WTC11 (cell line): ENCODE measurements around the gene RETREG1. TPM values are rescaled to one million over a fixed set of nuclear protein-coding genes. Genes with fewer than 3 reads are reported as not detected.
"Not testable (repeated sequence)": the region's sequence is repeated elsewhere in the genome, so short reads cannot be mapped to it uniquely, and the experiment has no call there.

Source experiments
- ATAC-seq: fragments of 200-7000 bp; cut with Tn5 transposase; 2 replicates; pipeline ENCODE4 v1.10.0; 2021; ENCODE audit warnings: mild to moderate bottlenecking, moderate library complexity
- CTCF ChIA-PET: fragments of 300-600 bp; sonication (Branson Sonifier 250); formaldehyde crosslinking; loops from one replicate; lab custom pipeline; 2021; ENCODE audit warnings: antibody characterized with exemption; lab: Charles Lee
- POLR2A ChIA-PET: fragments of 350-600 bp; sonication (Branson Sonifier 250); formaldehyde crosslinking; loops from one replicate; lab custom pipeline; 2021; ENCODE audit warnings: antibody characterized with exemption; lab: Charles Lee
- DNase-seq: peaks from one replicate; pipeline ENCODE4 v3.0.0; 2021; ENCODE audit warnings: low spot score
- H3K27ac Mint-ChIP-seq: 2 replicates; pipeline ENCODE4 v1.8.0; 2021; ENCODE audit warnings: mixed read lengths
- H3K27me3 Mint-ChIP-seq: 2 replicates; pipeline ENCODE4 v1.8.0; 2021; ENCODE audit warnings: low read depth, mild to moderate bottlenecking, moderate library complexity, mixed read lengths
- H3K36me3 Mint-ChIP-seq: 2 replicates; pipeline ENCODE4 v1.8.0; 2021; ENCODE audit warnings: mixed read lengths
- H3K4me1 Mint-ChIP-seq: 2 replicates; pipeline ENCODE4 v1.8.0; 2022; ENCODE audit warnings: mixed read lengths
- H3K4me3 Mint-ChIP-seq: 2 replicates; pipeline ENCODE4 v1.8.0; 2021; ENCODE audit warnings: mild to moderate bottlenecking, moderate library complexity, mixed read lengths
- H3K9me3 Mint-ChIP-seq: 2 replicates; pipeline ENCODE4 v1.8.0; 2021; ENCODE audit warnings: mixed read lengths
- ESRRA ChIP-seq: sonication (generic); formaldehyde crosslinking; IDR thresholded peaks from 2 replicates; pipeline ENCODE4 v1.8.1; 2022; ENCODE audit warnings: mild to moderate bottlenecking, missing genetic modification reagents, borderline replicate concordance
- ETV6 ChIP-seq: sonication (generic); formaldehyde crosslinking; IDR thresholded peaks from 2 replicates; pipeline ENCODE4 v1.8.1; 2022; ENCODE audit warnings: mild to moderate bottlenecking, missing genetic modification reagents
- FOXJ3 ChIP-seq: sonication (generic); formaldehyde crosslinking; IDR thresholded peaks from 2 replicates; pipeline ENCODE4 v1.9.0; 2021; ENCODE audit warnings: missing genetic modification reagents, mild to moderate bottlenecking, borderline replicate concordance
- GRHL2 ChIP-seq: fragments of 250-450 bp; sonication (Bioruptor Pico); IDR thresholded peaks from 2 replicates; pipeline ENCODE4 v1.8.0; 2022; ENCODE audit warnings: mild to moderate bottlenecking, moderate library complexity; ENCODE audit not compliant: insufficient replicate concordance, severe bottlenecking
- JAZF1 ChIP-seq: fragments of 250-450 bp; sonication (Bioruptor Pico); IDR thresholded peaks from 2 replicates; pipeline ENCODE4 v1.9.0; 2021; ENCODE audit warnings: moderate library complexity, mild to moderate bottlenecking, inconsistent platforms
- JUN ChIP-seq: sonication (generic); formaldehyde crosslinking; IDR thresholded peaks from 2 replicates; pipeline ENCODE4 v1.8.0; 2023; ENCODE audit warnings: mild to moderate bottlenecking, missing genetic modification reagents
- KAT7 ChIP-seq: sonication (generic); formaldehyde crosslinking; IDR thresholded peaks from 2 replicates; pipeline ENCODE4 v1.8.1; 2023; ENCODE audit warnings: missing genetic modification reagents, mild to moderate bottlenecking, borderline replicate concordance
- NFATC4 ChIP-seq: fragments of 250-450 bp; sonication (Bioruptor Pico); IDR thresholded peaks from 2 replicates; pipeline ENCODE4 v1.9.0; 2021; ENCODE audit warnings: mild to moderate bottlenecking
- TEAD1 ChIP-seq: sonication (generic); formaldehyde crosslinking; IDR thresholded peaks from 2 replicates; pipeline ENCODE4 v1.8.0; 2022; ENCODE audit warnings: mild to moderate bottlenecking, missing genetic modification reagents
- ZNF232 ChIP-seq: sonication (generic); formaldehyde crosslinking; IDR thresholded peaks from 2 replicates; pipeline ENCODE4 v1.8.0; 2022; ENCODE audit warnings: mild to moderate bottlenecking, missing genetic modification reagents
- ZNF317 ChIP-seq: sonication (generic); formaldehyde crosslinking; IDR thresholded peaks from 2 replicates; pipeline ENCODE4 v1.8.1; 2023; ENCODE audit warnings: low read depth, mild to moderate bottlenecking, moderate library complexity, missing genetic modification reagents, borderline replicate concordance
- total RNA-seq: library from RNA; stranded (reverse); gene quantifications from 3 replicates; pipeline ENCODE4 v1.2.3, GENCODE V29; 2021
- TF ChIP-seq, protein P1 (sequence below): sonication (generic); formaldehyde crosslinking; IDR thresholded peaks from 2 replicates; pipeline ENCODE4 v1.8.0; 2022; ENCODE audit warnings: mild to moderate bottlenecking, missing genetic modification reagents

RETREG1 gene
- total RNA-seq, 1 experiment from 2014 or later: 2.2 TPM

DNA sequence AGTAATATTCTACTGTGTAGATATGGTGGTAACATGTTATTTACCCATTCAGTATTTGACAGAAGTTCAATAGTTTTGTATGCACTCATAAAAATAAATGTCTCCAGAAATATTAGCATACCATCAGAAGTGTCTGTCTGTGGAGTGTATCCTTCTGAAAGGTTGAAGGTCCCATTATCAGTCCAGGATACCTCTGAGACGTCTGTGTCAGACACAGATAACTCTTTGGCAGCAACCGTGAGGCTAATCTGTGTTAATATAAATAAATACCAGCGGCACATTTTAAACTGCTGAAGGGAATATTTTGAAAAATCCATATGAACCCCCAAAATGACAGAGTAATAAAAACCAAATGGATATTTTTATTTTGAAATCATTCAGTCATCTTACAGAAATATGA, 139.3 kb downstream of the RETREG1 start:
- ChIA-PET POLR2A (no interaction called here), CTCF (interaction anchor here (1.2 to 1.4 kb wide), 2 partner anchors 75 to 317 kb away, joined by 3 read pairs; no protein-coding TSS in a partner anchor)
- DNase-seq (no peak), ATAC-seq (no peak)
- H3K27me3 Mint-ChIP-seq: no peaks in the 10 kb centered on the region
- TF ChIP-seq, protein P1, sequence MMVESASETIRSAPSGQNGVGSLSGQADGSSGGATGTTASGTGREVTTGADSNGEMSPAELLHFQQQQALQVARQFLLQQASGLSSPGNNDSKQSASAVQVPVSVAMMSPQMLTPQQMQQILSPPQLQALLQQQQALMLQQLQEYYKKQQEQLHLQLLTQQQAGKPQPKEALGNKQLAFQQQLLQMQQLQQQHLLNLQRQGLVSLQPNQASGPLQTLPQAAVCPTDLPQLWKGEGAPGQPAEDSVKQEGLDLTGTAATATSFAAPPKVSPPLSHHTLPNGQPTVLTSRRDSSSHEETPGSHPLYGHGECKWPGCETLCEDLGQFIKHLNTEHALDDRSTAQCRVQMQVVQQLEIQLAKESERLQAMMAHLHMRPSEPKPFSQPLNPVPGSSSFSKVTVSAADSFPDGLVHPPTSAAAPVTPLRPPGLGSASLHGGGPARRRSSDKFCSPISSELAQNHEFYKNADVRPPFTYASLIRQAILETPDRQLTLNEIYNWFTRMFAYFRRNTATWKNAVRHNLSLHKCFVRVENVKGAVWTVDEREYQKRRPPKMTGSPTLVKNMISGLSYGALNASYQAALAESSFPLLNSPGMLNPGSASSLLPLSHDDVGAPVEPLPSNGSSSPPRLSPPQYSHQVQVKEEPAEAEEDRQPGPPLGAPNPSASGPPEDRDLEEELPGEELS (CRISPR knock-in tag): no peak
- no peak for TF ChIP-seq JUN (CRISPR knock-in tag)
- no peak for TF ChIP-seq ZNF232
- no peak for TF ChIP-seq GRHL2 (CRISPR knock-in tag)
- TF ChIP-seq FOXJ3 (CRISPR knock-in tag): no peak
- peaks cover 21% of the 10 kb centered on the region for H3K9me3 Mint-ChIP-seq
- H3K27ac Mint-ChIP-seq: no peak overlapping the region
- H3K4me1 Mint-ChIP-seq: no peaks in the 10 kb centered on the region
- H3K4me3 Mint-ChIP-seq: no peak overlapping the region
- H3K36me3 Mint-ChIP-seq: no peaks in the 10 kb centered on the region

DNA sequence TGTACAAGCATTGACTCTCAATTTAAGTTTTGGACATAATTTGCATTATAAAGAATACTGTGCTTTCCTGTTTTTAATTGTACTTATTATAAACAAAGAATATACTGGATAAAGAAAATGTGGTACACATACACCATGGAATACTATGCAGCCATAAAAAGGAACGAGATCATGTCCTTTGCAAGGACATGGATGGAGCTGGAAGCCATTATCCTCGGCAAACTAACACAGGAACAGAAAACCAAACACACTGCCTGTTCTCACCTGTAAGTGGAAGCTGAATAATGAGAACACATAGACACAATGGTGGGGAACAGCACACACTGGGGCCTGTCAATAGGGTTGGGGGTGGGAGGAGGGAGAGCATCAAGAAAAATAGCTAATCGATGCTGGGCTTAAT, 140.4 kb downstream of the RETREG1 start:
- DNase-seq, ATAC-seq, H3K4me3 Mint-ChIP-seq, CTCF ChIA-PET, H3K36me3 Mint-ChIP-seq, H3K27ac Mint-ChIP-seq, H3K27me3 Mint-ChIP-seq, POLR2A ChIA-PET, H3K4me1 Mint-ChIP-seq: not testable (repeated sequence)
- peaks cover 21% of the 10 kb centered on the region for H3K9me3 Mint-ChIP-seq

- ATAC-seq: no peak
- Mint-ChIP-seq H3K4me1 (peaks cover 13% of the 10 kb centered on the region), H3K9me3 (0 out of 2 replicates have a peak, but pooled peaks cover 4% of the 10 kb centered on the region), H3K27ac (no peak overlapping the region), H3K36me3 (no peaks in the 10 kb centered on the region), H3K27me3 (no peaks in the 10 kb centered on the region), H3K4me3 (no peak overlapping the region)
- POLR2A ChIA-PET: no interaction called here
- DNase-seq: no peak
- CTCF ChIA-PET: interaction anchor here (1.4 kb wide), 1 partner anchor 81 kb away, joined by 4 read pairs; no protein-coding TSS in a partner anchor
- TF ChIP-seq ZNF317 (CRISPR knock-in tag) (no peak), ETV6 (CRISPR knock-in tag) (no peak), ESRRA (CRISPR knock-in tag) (no peak), TEAD1 (CRISPR knock-in tag) (no peak), KAT7 (CRISPR knock-in tag) (no peak)
These were observed 145.4 kb downstream of the RETREG1 start for GRCh38 chr5:16471387-16471786.

GRCh38 chr5:16467363-16468219, 149.2 kb downstream of the RETREG1 start:
- no peaks in the 10 kb centered on the region for H3K27me3 Mint-ChIP-seq
- H3K36me3 Mint-ChIP-seq: peaks cover 13% of the 10 kb centered on the region
- no peak for TF ChIP-seq JAZF1 (CRISPR knock-in tag)
- TF ChIP-seq JUN (CRISPR knock-in tag): no peak
- no peak for TF ChIP-seq ESRRA (CRISPR knock-in tag)
- no peak for TF ChIP-seq NFATC4 (CRISPR knock-in tag)
- TF ChIP-seq, all 79 proteins: peak for 0
- DNase-seq (no peak), ATAC-seq (no peak)
- CTCF ChIA-PET: no interaction called here
- POLR2A ChIA-PET: interaction anchor here (0.5 kb wide), 2 partner anchors 262 to 290 kb away, joined by 3 to 5 read pairs; no protein-coding TSS in a partner anchor
- Mint-ChIP-seq H3K9me3 (no peaks in the 10 kb centered on the region), H3K4me1 (peaks cover 29% of the 10 kb centered on the region), H3K27ac (no peak overlapping the region; the same call in 1 of the 2 replicates), H3K4me3 (peak overlapping the region; percentile 97)
